Prostate gland (tissue), 2 donors: Measurements from ENCODE around the gene SAMD10.

Experiments
- CTCF ChIP-seq, 4 experiments: fragments of 200-600 bp in 2 of 4; fragments of 450-650 bp in 2 of 4; sonication (generic) in 2 of 4; IDR thresholded peaks; 1 replicate in 3 of 4; 2 replicates in 1 of 4; pipeline ENCODE4 v1.5.1; 2016 to 2019; ENCODE audit warnings: antibody characterized with exemption in 4 of 4, mild to moderate bottlenecking in 2 of 4, moderate library complexity in 2 of 4
- POLR2AphosphoS5 ChIP-seq: sonication (generic); formaldehyde crosslinking; IDR thresholded peaks from one replicate; pipeline ENCODE4 v1.6.1; 2017; ENCODE audit warnings: antibody characterized with exemption

GRCh38 chr20:63952769-63953168, 26.7 kb downstream of the SAMD10 start:
- no peak for TF ChIP-seq CTCF (IDR thresholded peaks at IDR 0.05)
- no peak for TF ChIP-seq POLR2AphosphoS5
